Liver (tissue), 3 donors: ENCODE results near the gene ATP5F1D.

Source experiments
- EGR1 ChIP-seq, 2 donors: IDR thresholded peaks; 2 replicates each; pipeline ENCODE4 v1.6.1; 2016 to 2018; ENCODE audit warnings: antibody characterized with exemption in 2 of 2, low read depth in 2 of 2
- FOXA1 ChIP-seq: IDR thresholded peaks from 2 replicates; pipeline ENCODE4 v1.6.1; 2016; ENCODE audit warnings: antibody characterized with exemption
- GABPA ChIP-seq, 2 donors: IDR thresholded peaks in 1 of 2; conservative IDR thresholded peaks in 1 of 2; 2 replicates each; pipeline ENCODE4 v1.6.1; 2016; ENCODE audit warnings: antibody characterized with exemption in 2 of 2, mild to moderate bottlenecking in 1 of 2, moderate library complexity in 1 of 2
- JUND ChIP-seq, 2 donors: IDR thresholded peaks; 2 replicates each; pipeline ENCODE4 v1.6.1; 2016; ENCODE audit warnings: antibody characterized with exemption in 2 of 2
- RXRA ChIP-seq, 2 donors: IDR thresholded peaks; 2 replicates each; pipeline ENCODE4 v1.6.1; 2017 to 2018; ENCODE audit warnings: antibody characterized with exemption in 2 of 2, mild to moderate bottlenecking in 1 of 2
- TAF1 ChIP-seq: conservative IDR thresholded peaks from 2 replicates; pipeline ENCODE4 v1.6.1; 2016; ENCODE audit warnings: antibody characterized with exemption, mild to moderate bottlenecking
- YY1 ChIP-seq: IDR thresholded peaks from 2 replicates; pipeline ENCODE4 v1.6.1; 2016; ENCODE audit warnings: antibody characterized with exemption, mild to moderate bottlenecking
- TF ChIP-seq, protein P1 (sequence below): fragments of 150-350 bp; IDR thresholded peaks from 2 replicates; pipeline ENCODE4 v1.5.1; 2017; ENCODE audit warnings: improper control_type of control experiment, low read depth, low read length; ENCODE audit not compliant: missing input control
- TF ChIP-seq, protein P2 (sequence below): IDR thresholded peaks from 2 replicates; pipeline ENCODE4 v1.6.1; 2016; ENCODE audit warnings: antibody characterized with exemption
- TF ChIP-seq, protein P3 (sequence below): IDR thresholded peaks from 2 replicates; pipeline ENCODE4 v1.6.1; 2016; ENCODE audit warnings: antibody characterized with exemption, mild to moderate bottlenecking
- TF ChIP-seq, protein P4 (sequence below): IDR thresholded peaks from 2 replicates; pipeline ENCODE4 v1.6.1; 2016; ENCODE audit warnings: antibody characterized with exemption
- TF ChIP-seq, protein P5 (sequence below): IDR thresholded peaks from 2 replicates; pipeline ENCODE4 v1.6.1; 2016; ENCODE audit warnings: antibody characterized with exemption
- donor health status: healthy.
- donor health status: healthy.

DNA sequence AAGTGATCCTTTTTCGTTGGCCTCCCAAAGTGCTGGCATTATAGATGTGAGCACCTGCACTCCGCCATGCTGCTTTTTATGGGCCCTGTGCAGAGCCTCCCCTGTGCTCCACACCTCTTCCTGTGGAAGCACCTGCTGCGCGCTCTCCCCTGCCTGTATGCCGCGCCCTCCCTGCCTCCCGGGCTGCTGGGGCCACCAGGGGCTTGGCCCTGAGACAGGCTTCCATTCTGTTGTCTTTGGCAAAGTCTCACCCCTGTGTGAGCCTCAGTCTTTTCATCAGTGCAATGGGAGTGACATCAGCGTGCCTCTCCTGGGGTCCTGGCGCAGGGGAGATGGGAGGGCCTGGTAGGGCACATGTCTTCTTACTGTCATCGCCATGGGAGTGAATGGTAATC lies 35.1 kb downstream of the ATP5F1D start:
- TF ChIP-seq, protein P1, sequence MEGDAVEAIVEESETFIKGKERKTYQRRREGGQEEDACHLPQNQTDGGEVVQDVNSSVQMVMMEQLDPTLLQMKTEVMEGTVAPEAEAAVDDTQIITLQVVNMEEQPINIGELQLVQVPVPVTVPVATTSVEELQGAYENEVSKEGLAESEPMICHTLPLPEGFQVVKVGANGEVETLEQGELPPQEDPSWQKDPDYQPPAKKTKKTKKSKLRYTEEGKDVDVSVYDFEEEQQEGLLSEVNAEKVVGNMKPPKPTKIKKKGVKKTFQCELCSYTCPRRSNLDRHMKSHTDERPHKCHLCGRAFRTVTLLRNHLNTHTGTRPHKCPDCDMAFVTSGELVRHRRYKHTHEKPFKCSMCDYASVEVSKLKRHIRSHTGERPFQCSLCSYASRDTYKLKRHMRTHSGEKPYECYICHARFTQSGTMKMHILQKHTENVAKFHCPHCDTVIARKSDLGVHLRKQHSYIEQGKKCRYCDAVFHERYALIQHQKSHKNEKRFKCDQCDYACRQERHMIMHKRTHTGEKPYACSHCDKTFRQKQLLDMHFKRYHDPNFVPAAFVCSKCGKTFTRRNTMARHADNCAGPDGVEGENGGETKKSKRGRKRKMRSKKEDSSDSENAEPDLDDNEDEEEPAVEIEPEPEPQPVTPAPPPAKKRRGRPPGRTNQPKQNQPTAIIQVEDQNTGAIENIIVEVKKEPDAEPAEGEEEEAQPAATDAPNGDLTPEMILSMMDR = no peak
- TF ChIP-seq YY1 (no peak), FOXA1 (no peak), TAF1 (no peak), JUND (IDR thresholded peaks at IDR 0.05) (no peak), EGR1 (IDR thresholded peaks at IDR 0.05; ENCODE audit: low read depth in 2 of 2) (no peak), RXRA (IDR thresholded peaks at IDR 0.05) (no peak), GABPA (IDR thresholded peaks at IDR 0.05 in 1 of 2, conservative IDR thresholded peaks at IDR 0.05 in 1 of 2) (no peak)
- TF ChIP-seq, protein P2, sequence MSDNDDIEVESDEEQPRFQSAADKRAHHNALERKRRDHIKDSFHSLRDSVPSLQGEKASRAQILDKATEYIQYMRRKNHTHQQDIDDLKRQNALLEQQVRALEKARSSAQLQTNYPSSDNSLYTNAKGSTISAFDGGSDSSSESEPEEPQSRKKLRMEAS = no peak
- TF ChIP-seq, protein P3, sequence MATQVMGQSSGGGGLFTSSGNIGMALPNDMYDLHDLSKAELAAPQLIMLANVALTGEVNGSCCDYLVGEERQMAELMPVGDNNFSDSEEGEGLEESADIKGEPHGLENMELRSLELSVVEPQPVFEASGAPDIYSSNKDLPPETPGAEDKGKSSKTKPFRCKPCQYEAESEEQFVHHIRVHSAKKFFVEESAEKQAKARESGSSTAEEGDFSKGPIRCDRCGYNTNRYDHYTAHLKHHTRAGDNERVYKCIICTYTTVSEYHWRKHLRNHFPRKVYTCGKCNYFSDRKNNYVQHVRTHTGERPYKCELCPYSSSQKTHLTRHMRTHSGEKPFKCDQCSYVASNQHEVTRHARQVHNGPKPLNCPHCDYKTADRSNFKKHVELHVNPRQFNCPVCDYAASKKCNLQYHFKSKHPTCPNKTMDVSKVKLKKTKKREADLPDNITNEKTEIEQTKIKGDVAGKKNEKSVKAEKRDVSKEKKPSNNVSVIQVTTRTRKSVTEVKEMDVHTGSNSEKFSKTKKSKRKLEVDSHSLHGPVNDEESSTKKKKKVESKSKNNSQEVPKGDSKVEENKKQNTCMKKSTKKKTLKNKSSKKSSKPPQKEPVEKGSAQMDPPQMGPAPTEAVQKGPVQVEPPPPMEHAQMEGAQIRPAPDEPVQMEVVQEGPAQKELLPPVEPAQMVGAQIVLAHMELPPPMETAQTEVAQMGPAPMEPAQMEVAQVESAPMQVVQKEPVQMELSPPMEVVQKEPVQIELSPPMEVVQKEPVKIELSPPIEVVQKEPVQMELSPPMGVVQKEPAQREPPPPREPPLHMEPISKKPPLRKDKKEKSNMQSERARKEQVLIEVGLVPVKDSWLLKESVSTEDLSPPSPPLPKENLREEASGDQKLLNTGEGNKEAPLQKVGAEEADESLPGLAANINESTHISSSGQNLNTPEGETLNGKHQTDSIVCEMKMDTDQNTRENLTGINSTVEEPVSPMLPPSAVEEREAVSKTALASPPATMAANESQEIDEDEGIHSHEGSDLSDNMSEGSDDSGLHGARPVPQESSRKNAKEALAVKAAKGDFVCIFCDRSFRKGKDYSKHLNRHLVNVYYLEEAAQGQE = no peak
- TF ChIP-seq, protein P4, sequence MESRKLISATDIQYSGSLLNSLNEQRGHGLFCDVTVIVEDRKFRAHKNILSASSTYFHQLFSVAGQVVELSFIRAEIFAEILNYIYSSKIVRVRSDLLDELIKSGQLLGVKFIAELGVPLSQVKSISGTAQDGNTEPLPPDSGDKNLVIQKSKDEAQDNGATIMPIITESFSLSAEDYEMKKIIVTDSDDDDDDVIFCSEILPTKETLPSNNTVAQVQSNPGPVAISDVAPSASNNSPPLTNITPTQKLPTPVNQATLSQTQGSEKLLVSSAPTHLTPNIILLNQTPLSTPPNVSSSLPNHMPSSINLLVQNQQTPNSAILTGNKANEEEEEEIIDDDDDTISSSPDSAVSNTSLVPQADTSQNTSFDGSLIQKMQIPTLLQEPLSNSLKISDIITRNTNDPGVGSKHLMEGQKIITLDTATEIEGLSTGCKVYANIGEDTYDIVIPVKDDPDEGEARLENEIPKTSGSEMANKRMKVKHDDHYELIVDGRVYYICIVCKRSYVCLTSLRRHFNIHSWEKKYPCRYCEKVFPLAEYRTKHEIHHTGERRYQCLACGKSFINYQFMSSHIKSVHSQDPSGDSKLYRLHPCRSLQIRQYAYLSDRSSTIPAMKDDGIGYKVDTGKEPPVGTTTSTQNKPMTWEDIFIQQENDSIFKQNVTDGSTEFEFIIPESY = no peak
- TF ChIP-seq, protein P5, sequence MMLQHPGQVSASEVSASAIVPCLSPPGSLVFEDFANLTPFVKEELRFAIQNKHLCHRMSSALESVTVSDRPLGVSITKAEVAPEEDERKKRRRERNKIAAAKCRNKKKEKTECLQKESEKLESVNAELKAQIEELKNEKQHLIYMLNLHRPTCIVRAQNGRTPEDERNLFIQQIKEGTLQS = no peak
